T-helper 1 cell (primary cell): ENCODE results near the gene GOLGA6L7.
"Not testable (repeated sequence)": the region's sequence is repeated elsewhere in the genome, so short reads cannot be mapped to it uniquely, and the experiment has no call there.

ENCODE experiments used
- DNase-seq, 5 donors: peaks; one replicate each; pipeline ENCODE4 v3.0.0-alpha.2; 2012 to 2020
- total RNA-seq, 4 donors: gene quantifications; one replicate each; lab custom pipeline; 2026; lab: John Stamatoyannopoulos, UW

The GOLGA6L7 gene
- 0 to 0.08 (median 0) reads per million in 4 donors for total RNA-seq

DNA sequence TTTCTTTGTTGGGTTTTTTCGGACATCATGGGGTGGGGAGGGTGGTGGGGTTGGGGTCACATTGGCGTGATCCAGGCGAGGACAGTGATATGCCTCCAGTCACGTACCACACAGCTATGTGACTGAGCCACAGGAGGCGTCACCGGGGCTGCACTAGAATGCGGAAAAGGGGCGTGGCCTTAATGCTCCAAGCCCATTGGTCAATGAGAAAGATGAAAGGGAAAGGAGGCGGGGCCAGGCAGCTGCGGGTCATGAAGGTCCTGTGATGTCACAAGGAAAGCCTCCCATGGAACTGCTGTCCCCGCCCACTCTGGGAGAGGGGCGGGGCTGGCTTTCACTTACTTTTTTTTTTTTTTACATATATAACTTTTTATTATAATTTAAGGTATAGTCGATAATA, at the start of gene GOLGA6L7:
Gene GOLGA6L7 (minus strand): TSS at position 124 of the 400 bp plus-strand sequence. CDS start 95 bp downstream, at position 29.
- DNase-seq = not testable (repeated sequence)

DNA sequence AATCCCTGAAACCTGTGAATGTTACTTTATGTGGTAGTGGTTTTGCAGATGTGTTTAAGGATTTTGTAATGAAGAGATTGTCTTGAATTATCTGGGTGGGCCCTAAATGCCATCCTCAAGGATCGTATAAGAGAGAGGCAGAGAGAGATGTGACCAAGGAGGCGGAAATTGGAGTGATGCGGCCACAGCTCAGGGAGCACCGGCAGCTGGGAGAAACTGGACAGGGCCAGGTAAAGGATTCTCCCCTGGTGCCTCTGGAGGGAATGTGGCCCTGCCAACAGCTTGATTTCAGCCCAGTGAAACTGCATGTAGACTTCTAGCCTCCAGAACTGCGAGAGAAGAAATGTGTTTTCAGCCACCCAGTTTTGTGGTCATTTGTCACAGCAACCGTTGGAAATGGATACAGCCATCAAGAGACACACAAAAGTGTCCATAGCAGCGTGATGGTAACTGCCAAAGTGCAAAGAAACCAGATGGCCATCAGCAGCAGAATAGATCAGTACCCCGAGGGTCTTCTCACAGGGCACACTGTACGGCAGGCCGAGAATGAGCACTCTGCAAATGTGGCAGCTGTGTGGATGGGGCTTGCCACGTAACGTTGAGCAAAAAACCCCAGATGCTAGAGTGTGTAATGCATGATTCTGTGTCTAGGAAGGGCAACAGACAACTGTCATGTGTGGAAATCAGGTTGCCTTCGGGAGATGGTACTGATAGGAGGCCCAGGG, 49.6 kb upstream of the GOLGA6L7 start:
- DNase-seq = no peak

DNA sequence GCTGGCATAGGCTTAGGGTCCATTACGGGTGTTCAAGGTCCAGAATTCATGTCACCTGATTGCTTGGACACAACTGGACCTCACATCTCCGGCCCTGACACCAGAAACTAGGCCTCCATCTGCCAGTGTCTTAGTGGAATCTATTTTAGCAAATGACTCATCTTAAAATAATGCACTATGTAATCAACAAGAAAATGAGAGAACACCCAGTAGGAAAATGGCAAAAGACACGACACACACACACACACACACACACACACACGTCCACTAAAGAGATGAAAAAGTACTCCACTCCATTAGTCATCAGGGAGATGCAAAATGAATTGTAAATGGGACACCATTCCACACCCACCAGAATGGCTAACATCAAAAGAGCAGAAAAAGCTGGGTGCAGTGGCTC, 48.5 kb upstream of the GOLGA6L7 start:
- DNase-seq = no peak

- DNase-seq = no peak
These were observed 47.1 kb upstream of the GOLGA6L7 start for GRCh38 chr15:28895566-28895965.

GRCh38 chr15:28895146-28895545, 46.7 kb upstream of the GOLGA6L7 start:
- no peak for DNase-seq

DNA sequence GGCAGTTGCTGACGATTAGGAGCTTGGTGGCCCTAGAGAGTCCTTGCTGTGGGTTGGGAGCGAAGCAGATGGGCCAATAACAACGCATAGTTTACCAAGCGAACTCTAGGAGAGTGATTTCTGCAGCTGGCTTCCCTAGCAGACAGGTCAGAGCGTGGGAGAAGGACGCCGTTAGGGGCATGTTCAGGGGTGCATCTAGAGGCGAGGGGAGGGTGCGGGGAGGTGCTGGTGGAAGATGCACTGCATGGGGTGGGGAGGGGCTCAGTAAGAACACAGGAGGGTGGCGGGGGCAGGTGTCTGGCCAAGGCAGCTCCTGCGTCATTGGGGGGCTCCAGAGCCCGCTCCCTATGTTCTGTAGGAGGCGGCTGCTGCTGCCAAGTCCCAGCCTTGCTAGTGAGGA, 46.2 kb upstream of the GOLGA6L7 start:
- no peak for DNase-seq

DNA sequence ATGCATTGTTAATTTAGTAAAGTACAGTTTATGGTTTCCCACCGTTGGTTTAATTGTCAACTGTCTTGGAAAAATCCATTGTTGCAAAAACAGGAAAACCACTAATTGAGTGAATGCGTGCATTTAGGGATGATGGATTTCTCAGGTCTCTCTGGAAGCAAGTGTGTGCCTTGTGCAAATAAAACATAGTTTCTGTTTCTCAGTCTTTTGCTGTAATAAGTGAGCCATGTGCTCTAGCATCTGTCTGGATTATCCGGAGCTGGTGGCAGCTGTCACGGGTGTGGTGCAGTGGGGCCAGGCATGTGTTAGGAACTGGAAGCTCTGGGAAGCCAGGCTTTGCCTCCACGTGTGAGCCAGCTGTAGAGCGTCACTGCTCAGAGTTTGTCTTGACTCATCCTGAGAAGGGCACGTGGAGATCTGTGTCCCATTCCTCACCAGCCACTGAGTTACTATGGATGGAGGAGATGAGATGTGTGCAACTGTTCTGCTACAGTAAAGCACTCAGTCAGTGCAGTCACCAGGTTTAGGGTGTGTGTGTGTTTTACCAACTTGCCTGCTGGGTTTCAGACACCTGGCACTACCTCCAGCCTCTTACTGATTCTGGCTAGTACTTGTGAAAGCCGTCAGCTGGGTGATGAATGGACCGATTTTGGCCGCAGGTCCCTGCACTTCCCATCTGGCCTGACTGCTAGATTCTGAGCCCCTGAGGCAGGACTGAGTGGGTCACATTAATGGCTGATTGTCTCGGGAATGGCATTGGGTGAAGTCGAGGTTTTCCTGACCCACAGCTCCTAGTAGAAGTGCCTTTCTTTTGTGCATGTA, 44.6 kb upstream of the GOLGA6L7 start:
- no peak for DNase-seq

GRCh38 chr15:28891588-28891987, 43.1 kb upstream of the GOLGA6L7 start:
- no peak for DNase-seq

DNA sequence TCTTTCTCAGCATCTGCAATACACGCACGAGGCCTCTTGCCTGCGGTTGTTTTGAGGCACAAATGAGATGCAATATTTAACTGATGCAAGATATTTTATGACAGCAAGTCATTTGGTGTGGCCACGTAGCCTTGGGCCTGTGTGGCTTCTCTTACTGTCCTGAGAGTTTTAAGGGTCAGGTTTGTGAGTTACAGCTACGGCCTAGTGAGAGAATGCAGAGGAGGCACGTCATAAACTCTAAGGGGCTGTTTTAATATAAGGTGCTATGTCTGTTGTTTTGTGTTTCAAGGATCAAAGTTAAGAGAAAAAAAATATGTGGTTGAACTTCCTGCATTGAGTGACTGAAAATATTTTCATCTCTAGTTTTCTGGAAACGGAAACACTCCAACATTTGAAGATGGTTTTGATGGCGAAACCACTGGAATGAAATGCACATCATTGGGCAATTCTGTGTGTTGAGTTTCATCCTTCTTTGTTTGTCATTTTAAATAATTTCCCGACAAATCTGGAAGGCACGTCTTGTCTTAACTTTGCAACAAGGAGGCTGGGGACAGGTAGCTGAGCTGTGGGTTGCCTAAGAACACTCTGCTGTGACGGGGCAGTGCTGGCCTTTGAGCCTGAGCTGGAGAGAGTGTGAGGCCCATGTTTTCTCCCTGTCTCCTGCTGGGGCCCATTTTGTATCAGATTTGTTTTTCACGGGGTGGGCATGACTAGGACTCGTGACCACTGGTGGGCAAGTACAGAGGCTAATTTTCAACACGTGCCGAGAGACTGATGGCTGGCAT, 42.5 kb upstream of the GOLGA6L7 start:
- DNase-seq = peak in 1 of 5 donors; percentile 8

- not testable (repeated sequence) for DNase-seq
These were observed 41.8 kb upstream of the GOLGA6L7 start for GRCh38 chr15:28890291-28890690.

DNA sequence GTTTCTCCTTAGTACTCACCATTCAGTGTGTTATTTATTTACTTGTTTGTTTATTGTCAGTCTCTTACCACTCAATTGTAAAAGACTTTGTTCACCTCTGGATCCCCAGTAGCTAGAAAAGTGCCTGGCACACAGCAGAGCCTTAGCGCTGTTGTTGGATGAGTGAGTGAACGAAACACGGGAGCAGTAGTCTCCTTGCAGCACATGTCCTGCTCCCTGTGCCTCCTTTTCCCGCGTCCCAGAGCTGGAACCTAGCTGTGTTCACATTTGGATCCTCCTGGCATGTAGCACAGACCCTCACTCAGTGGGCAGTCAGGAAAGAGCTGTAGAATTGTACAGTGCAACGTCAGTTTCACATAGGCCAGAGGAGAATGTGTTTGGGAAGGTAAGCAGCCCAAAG, 41.4 kb upstream of the GOLGA6L7 start:
- DNase-seq = not testable (repeated sequence)

GRCh38 chr15:28889346-28889745, 40.9 kb upstream of the GOLGA6L7 start:
- no peak for DNase-seq

DNA sequence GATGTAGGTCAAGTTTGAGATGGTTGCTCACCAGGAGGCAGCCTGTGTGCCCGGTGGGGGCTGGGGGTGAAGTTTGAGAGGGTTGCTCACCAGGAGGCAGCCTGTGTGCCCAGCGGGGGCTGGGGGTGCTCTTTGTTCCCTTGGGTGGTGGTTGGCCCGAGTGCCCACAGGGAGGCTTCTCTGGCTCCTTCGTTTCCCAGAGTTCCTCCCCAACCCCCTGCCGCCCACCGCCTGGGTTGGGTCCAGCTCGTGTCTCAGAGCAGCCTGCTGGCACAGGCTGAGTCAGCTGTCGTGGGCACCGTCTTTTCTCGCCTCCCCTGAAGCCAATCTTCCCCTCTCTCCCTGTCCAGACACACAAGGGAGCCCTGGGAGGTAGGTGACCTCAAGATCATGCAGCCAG, 40.5 kb upstream of the GOLGA6L7 start:
- DNase-seq = no peak

GRCh38 chr15:28888302-28888894, 40.0 kb upstream of the GOLGA6L7 start:
- no peak for DNase-seq

GRCh38 chr15:28887339-28888174, 39.1 kb upstream of the GOLGA6L7 start:
- DNase-seq = no peak

- no peak for DNase-seq
These were observed 38.2 kb upstream of the GOLGA6L7 start for GRCh38 chr15:28886431-28887338.

DNA sequence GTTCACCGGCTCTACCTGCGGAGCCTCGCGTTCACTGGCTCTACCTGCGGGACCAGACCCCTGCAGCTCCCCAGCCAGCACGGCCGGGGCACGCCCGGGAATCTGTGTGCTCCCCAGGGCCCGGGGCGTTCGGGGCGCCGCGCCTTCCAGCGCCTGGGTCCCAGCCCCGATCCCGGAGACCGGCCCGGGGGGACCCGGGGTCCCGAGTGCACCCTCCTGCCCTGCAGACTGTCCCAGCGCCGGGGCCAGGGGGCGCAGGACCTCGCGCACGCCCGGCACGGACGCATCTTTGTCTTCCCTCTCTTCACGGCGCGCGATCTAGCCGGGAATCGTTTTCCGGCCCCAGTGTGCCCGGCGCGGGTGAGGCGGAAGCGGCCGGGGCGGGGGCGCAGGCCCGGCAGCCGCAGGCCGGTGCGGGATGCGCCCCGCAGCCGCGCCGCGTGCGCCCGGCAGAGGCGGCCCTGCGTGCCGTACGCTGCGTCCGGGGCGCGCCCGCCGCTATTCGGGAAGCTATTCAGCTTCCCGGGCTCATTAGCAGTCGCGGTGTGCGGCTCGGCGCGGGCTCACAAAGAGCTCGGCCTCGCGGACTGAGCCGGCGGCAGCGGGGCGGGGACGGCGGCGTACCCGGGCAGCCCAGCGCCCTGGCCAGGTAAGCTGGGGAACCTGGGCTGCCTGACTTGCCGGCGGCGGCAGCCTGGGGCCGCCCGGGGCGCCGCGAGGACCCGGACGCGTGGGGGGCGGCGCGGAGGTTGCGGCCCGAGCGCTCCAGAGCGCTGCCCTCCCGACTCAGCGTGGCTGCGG, 37.4 kb upstream of the GOLGA6L7 start, which contains the start of gene APBA2:
Gene APBA2 (plus strand): TSS at position 345 of the 801 bp plus-strand sequence. CDS start 167,911 bp downstream, outside the sequence.
- DNase-seq = peak in 2 of 5 donors; percentile 27 to 38

- no peak for DNase-seq
These were observed 36.7 kb upstream of the GOLGA6L7 start for GRCh38 chr15:28885128-28885629.
